Hepatocyte (in vitro differentiated cells): ENCODE data around the gene KCNB1. TPM values are rescaled to one million over a fixed set of nuclear protein-coding genes. Genes with fewer than 3 reads are reported as not detected.

ENCODE experiments used
- DNase-seq: peaks from one replicate; pipeline ENCODE4 v3.0.0-alpha.2; 2016; ENCODE audit warnings: low spot score
- H2AFZ ChIP-seq: fragments of 200-600 bp; sonication (generic); 2 replicates; pipeline ENCODE4 v1.6.0; 2016; ENCODE audit warnings: antibody characterized with exemption, mild to moderate bottlenecking
- H3K27ac ChIP-seq: fragments of 200-600 bp; sonication (generic); 2 replicates; pipeline ENCODE4 v1.5.1; 2016; ENCODE audit warnings: mild to moderate bottlenecking
- H3K27me3 ChIP-seq: fragments of 200-600 bp; sonication (generic); 2 replicates; pipeline ENCODE4 v1.6.1; 2016
- H3K36me3 ChIP-seq: fragments of 200-600 bp; sonication (generic); replicated peaks from 2 replicates; pipeline ENCODE4 v1.5.1; 2016; ENCODE audit warnings: low read depth; ENCODE audit not compliant: insufficient read depth
- H3K4me1 ChIP-seq: fragments of 200-600 bp; sonication (generic); 2 replicates; pipeline ENCODE4 v1.5.1; 2016; ENCODE audit warnings: mild to moderate bottlenecking, moderate library complexity; ENCODE audit not compliant: insufficient read depth
- H3K4me2 ChIP-seq: fragments of 200-600 bp; sonication (generic); 2 replicates; pipeline ENCODE4 v1.6.0; 2016
- H3K4me3 ChIP-seq: fragments of 200-600 bp; sonication (generic); 2 replicates; pipeline ENCODE4 v1.5.1; 2016; ENCODE audit warnings: mild to moderate bottlenecking
- H3K79me2 ChIP-seq: fragments of 200-600 bp; sonication (generic); 2 replicates; pipeline ENCODE4 v1.6.0; 2017; ENCODE audit warnings: mild to moderate bottlenecking
- H3K9me2 ChIP-seq: fragments of 200-600 bp; sonication (generic); replicated peaks from 2 replicates; pipeline ENCODE4 v1.6.0; 2017; ENCODE audit warnings: mild to moderate bottlenecking; ENCODE audit not compliant: insufficient read depth
- H3K9me3 ChIP-seq: fragments of 200-600 bp; sonication (generic); 2 replicates; pipeline ENCODE4 v1.5.1; 2016; ENCODE audit warnings: low read depth, mild to moderate bottlenecking
- H4K20me1 ChIP-seq: fragments of 200-600 bp; sonication (generic); 2 replicates; pipeline ENCODE4 v1.6.0; 2016; ENCODE audit warnings: mild to moderate bottlenecking; ENCODE audit not compliant: insufficient read depth, poor library complexity, severe bottlenecking
- CTCF ChIP-seq: fragments of 200-600 bp; sonication (generic); IDR thresholded peaks from 2 replicates; pipeline ENCODE4 v1.5.1; 2016; ENCODE audit warnings: antibody characterized with exemption, mild to moderate bottlenecking; ENCODE audit not compliant: poor library complexity
- EZH2 ChIP-seq: fragments of 200-600 bp; sonication (generic); IDR thresholded peaks from 2 replicates; pipeline ENCODE4 v1.6.1; 2016; ENCODE audit warnings: antibody characterized with exemption, mild to moderate bottlenecking, borderline replicate concordance
- EZH2phosphoT487 ChIP-seq: fragments of 200-600 bp; sonication (generic); IDR thresholded peaks from one replicate; pipeline ENCODE4 v1.6.1; 2018; ENCODE audit warnings: antibody characterized with exemption, mild to moderate bottlenecking, low read depth, moderate library complexity; ENCODE audit not compliant: unreplicated experiment, severe bottlenecking
- WGBS: methylation state at CpG from one replicate; pipeline ENCODE4 v1.1.6; 2016; ENCODE audit warnings: low lambda C conversion rate; ENCODE audit errors: missing lambda C conversion rate; 5-methylcytosine and 5-hydroxymethylcytosine counted together
- polyA plus RNA-seq: library from polyadenylated mRNA; unstranded; fragments of >200 nt; fragmentation: Nextera tagmentation; extraction: Ambion mirVana; gene quantifications from 2 replicates; pipeline ENCODE4 v1.2.1, GENCODE V29; 2016
- total RNA-seq: library from RNA; depleted of rRNA; stranded (reverse); fragments of >200 nt; gene quantifications from 2 replicates; pipeline ENCODE4 v1.2.3, GENCODE V29; 2014

Gene KCNB1
- total and polyA plus RNA-seq, 2 experiments from 2014 or later, result 0.37 to 1.5 TPM

GRCh38 chr20:49431329-49431728, 51.1 kb downstream of the KCNB1 start:
- Histone ChIP-seq H3K27ac (no peak overlapping the region), H2AFZ (no peak overlapping the region), H3K4me1 (no peaks in the 10 kb centered on the region), H3K4me2 (no peak overlapping the region), H3K79me2 (no peaks in the 10 kb centered on the region), H3K27me3 (no peaks in the 10 kb centered on the region), H3K36me3 (no peaks in the 10 kb centered on the region), H3K9me3 (no peaks in the 10 kb centered on the region), H4K20me1 (no peaks in the 10 kb centered on the region), H3K4me3 (no peak overlapping the region), H3K9me2 (no peaks in the 10 kb centered on the region)
- TF ChIP-seq CTCF, result no peak
- no peak for TF ChIP-seq EZH2
- no peak for TF ChIP-seq EZH2phosphoT487
- no peak for DNase-seq
- 72% methylated on average over 4 of the region's 4 CpGs for WGBS

- Histone ChIP-seq H3K9me3 (no peaks in the 10 kb centered on the region), H3K9me2 (no peaks in the 10 kb centered on the region), H2AFZ (no peak overlapping the region), H3K27ac (no peak overlapping the region), H3K4me1 (no peaks in the 10 kb centered on the region), H3K79me2 (no peaks in the 10 kb centered on the region), H3K4me2 (no peak overlapping the region), H3K27me3 (no peaks in the 10 kb centered on the region), H3K4me3 (no peak overlapping the region), H3K36me3 (no peaks in the 10 kb centered on the region), H4K20me1 (no peaks in the 10 kb centered on the region)
- DNase-seq, result no peak
- 94% methylated on average over 2 of the region's 2 CpGs for WGBS
- TF ChIP-seq CTCF (no peak), EZH2 (no peak), EZH2phosphoT487 (no peak)
Observed at GRCh38 chr20:49430320-49430719, 52.1 kb downstream of the KCNB1 start.

- Histone ChIP-seq H3K4me3 (no peak overlapping the region), H3K9me2 (no peaks in the 10 kb centered on the region), H3K36me3 (no peaks in the 10 kb centered on the region), H3K9me3 (no peaks in the 10 kb centered on the region), H3K27me3 (no peaks in the 10 kb centered on the region), H3K79me2 (no peaks in the 10 kb centered on the region), H3K4me2 (no peak overlapping the region), H4K20me1 (no peaks in the 10 kb centered on the region), H3K4me1 (no peaks in the 10 kb centered on the region), H2AFZ (no peak overlapping the region), H3K27ac (no peak overlapping the region)
- 86% methylated on average over 13 of the region's 13 CpGs for WGBS
- DNase-seq, result no peak
- no peak for TF ChIP-seq EZH2phosphoT487
- no peak for TF ChIP-seq CTCF
- TF ChIP-seq EZH2, result no peak
Observed at GRCh38 chr20:49427751-49428518, 54.5 kb downstream of the KCNB1 start.
